ENCODE results near the gene CCDC57. TPM values are rescaled to one million over a fixed set of nuclear protein-coding genes. Genes with fewer than 3 reads are reported as not detected.

CCDC57 gene
- total RNA-seq, 1 experiment from 2014 or later, result 140 TPM

DNA sequence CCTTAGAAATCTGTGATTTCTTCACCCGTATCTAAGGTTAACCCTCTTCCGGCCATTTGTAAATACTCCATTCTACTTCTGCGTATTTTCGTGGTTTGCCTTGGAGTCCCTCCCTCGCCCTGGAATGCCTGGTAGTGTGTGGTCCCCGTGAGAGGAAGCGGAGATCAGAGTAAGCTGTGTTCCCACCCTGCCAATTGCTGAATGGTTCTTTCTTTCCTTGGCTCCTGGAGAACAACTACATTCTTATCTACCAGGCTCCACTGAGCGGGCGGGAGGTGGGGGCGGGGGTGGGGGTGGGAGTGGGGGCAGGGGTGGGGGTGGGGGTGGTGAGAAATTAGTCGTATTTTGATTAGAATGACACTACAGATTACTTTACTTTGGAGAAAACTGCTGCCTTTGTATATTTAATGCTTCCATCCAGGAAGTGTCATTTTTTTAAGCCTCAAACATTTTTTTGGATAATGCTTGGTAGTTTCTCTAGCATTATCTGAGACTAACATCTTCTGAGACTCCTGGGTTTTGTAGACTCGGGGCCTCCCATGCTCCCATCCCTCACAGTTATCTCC, 93.7 kb downstream of the CCDC57 start:
- H3K4me2 ChIP-seq, result no peak overlapping the region
- DNase-seq, result no peak
- H3K9me2 ChIP-seq (ENCODE audit: insufficient read depth), result no peaks in the 10 kb centered on the region
- H3K27ac ChIP-seq, result no peak overlapping the region
- H3F3A ChIP-seq (ENCODE audit: insufficient read depth, low read depth), result no peaks in the 10 kb centered on the region
- no peaks in the 10 kb centered on the region for H3K36me3 ChIP-seq (ENCODE audit: low read depth)
- H3K79me2 ChIP-seq (ENCODE audit: low read depth), result no peaks in the 10 kb centered on the region
- H4K20me1 ChIP-seq (ENCODE audit: insufficient read depth), result no peaks in the 10 kb centered on the region
- no peaks in the 10 kb centered on the region for H3K9me3 ChIP-seq (ENCODE audit: insufficient read depth, low read depth)
- H3K4me1 ChIP-seq (replicated peaks; ENCODE audit: insufficient read depth), result no peaks in the 10 kb centered on the region
- ChIA-PET CTCF (no interaction called here), POLR2A (ENCODE audit: unreplicated experiment) (no interaction called here)
- intact Hi-C loops (cut with micrococcal nuclease; ENCODE audit: unreplicated experiment), result no loop called here
- TF ChIP-seq CTCF (conservative IDR thresholded peaks at IDR 0.05), result no peak
- TF ChIP-seq EZH2 (IDR thresholded peaks at IDR 0.05; ENCODE audit: low read depth), result no peak
- no peak overlapping the region for H3K4me3 ChIP-seq
- H2AFZ ChIP-seq, result no peak overlapping the region
- BruUV-seq (replicated peaks), result no TSS peak
- no peaks in the 10 kb centered on the region for H3K27me3 ChIP-seq (ENCODE audit: insufficient read depth, low read depth)

DNA sequence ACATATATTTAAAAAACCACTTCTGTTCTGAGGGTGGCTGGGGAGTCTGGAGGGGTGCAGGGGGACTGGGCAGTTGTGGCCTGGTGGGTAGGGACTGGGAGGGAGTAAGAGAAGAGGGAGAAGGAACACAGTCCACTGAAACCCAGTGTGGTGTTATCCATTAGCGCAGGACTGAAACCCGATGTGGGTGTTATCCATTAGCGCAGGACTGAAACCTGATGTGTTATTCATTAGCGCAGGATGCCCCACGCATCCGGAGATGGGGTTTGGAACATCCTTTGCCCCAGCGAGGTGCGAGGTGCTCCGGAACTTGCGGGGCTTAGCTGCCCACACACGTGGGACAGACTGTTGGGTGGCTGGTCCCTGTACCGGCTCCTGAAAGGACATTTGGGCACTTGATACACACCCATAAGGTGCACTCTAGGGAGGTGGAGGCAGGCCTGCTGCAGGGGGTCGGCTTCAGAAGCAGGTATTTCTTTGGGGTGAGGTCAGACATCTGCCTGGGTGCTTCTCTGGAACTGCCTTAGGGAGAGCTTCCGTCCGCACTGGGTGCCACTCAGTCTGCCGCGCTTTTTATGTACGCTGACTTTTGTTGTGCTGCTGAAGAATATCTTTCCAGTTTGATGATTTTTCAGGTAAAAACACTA, 94.4 kb downstream of the CCDC57 start:
- TF ChIP-seq CTCF (conservative IDR thresholded peaks at IDR 0.05), result no peak
- BruUV-seq (replicated peaks), result no TSS peak
- no peaks in the 10 kb centered on the region for H3F3A ChIP-seq (ENCODE audit: insufficient read depth, low read depth)
- POLR2A ChIA-PET (ENCODE audit: unreplicated experiment), result no interaction called here
- no peaks in the 10 kb centered on the region for H4K20me1 ChIP-seq (ENCODE audit: insufficient read depth)
- H3K4me1 ChIP-seq (replicated peaks; ENCODE audit: insufficient read depth), result no peaks in the 10 kb centered on the region
- H2AFZ ChIP-seq, result no peak overlapping the region
- no peak overlapping the region for H3K4me2 ChIP-seq
- H3K27me3 ChIP-seq (ENCODE audit: insufficient read depth, low read depth), result no peaks in the 10 kb centered on the region
- no peaks in the 10 kb centered on the region for H3K9me3 ChIP-seq (ENCODE audit: insufficient read depth, low read depth)
- no peak overlapping the region for H3K27ac ChIP-seq
- DNase-seq, result no peak
- no peaks in the 10 kb centered on the region for H3K79me2 ChIP-seq (ENCODE audit: low read depth)
- intact Hi-C loops (cut with micrococcal nuclease; ENCODE audit: unreplicated experiment), result no loop called here
- CTCF ChIA-PET, result no interaction called here
- H3K36me3 ChIP-seq (ENCODE audit: low read depth), result no peaks in the 10 kb centered on the region
- H3K4me3 ChIP-seq, result no peak overlapping the region
- no peaks in the 10 kb centered on the region for H3K9me2 ChIP-seq (ENCODE audit: insufficient read depth)

- ChIA-PET CTCF (no interaction called here), POLR2A (ENCODE audit: unreplicated experiment) (no interaction called here)
- H3K4me3 ChIP-seq, result no peak overlapping the region
- H3K27me3 ChIP-seq (ENCODE audit: insufficient read depth, low read depth), result no peaks in the 10 kb centered on the region
- H4K20me1 ChIP-seq (ENCODE audit: insufficient read depth), result no peaks in the 10 kb centered on the region
- no peaks in the 10 kb centered on the region for H3K79me2 ChIP-seq (ENCODE audit: low read depth)
- H2AFZ ChIP-seq, result no peak overlapping the region
- no peak overlapping the region for H3K4me2 ChIP-seq
- no peaks in the 10 kb centered on the region for H3F3A ChIP-seq (ENCODE audit: insufficient read depth, low read depth)
- no peaks in the 10 kb centered on the region for H3K4me1 ChIP-seq (replicated peaks; ENCODE audit: insufficient read depth)
- H3K9me3 ChIP-seq (ENCODE audit: insufficient read depth, low read depth), result no peaks in the 10 kb centered on the region
- DNase-seq, result no peak
- BruUV-seq (replicated peaks), result no TSS peak
- TF ChIP-seq EZH2 (IDR thresholded peaks at IDR 0.05; ENCODE audit: low read depth) (no peak), CTCF (conservative IDR thresholded peaks at IDR 0.05) (no peak)
- no peaks in the 10 kb centered on the region for H3K36me3 ChIP-seq (ENCODE audit: low read depth)
- no peak overlapping the region for H3K27ac ChIP-seq
- intact Hi-C loops (cut with micrococcal nuclease; ENCODE audit: unreplicated experiment), result no loop called here
- no peaks in the 10 kb centered on the region for H3K9me2 ChIP-seq (ENCODE audit: insufficient read depth)
Observed at GRCh38 chr17:82117139-82118090, 95.2 kb downstream of the CCDC57 start.

Measured in PC-9 (cell line).